Hematopoietic multipotent progenitor cell treated with erythropoietin and hydrocortisone succinate and interleukin-3 and kit ligand, for 4 days (in vitro differentiated cells): ENCODE data around the gene SPATA20.
A peak's percentile ranks its signal among the peaks of the same experiment; 100 is the strongest.

Source experiments
- DNase-seq: peaks from one replicate; pipeline ENCODE4 v3.0.0-alpha.2; 2015

The SPATA20 gene

DNA sequence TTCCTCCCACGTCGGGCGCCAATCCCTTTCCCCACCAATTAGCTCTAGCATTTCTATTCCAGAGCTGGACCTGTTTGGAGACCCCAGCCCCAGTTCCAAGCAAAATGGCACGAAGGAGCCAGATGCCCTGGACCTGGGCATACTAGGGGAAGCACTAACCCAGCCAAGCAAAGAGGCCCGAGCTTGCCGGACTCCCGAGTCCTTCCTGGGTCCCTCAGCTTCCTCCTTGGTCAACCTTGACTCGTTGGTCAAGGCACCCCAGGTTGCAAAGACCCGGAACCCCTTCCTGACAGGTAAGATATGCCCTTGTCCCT, 5.6 kb upstream of the SPATA20 start:
- DNase-seq: no peak

- peak; percentile 88 for DNase-seq
Observed at GRCh38 chr17:50541716-50542688, 5.0 kb upstream of the SPATA20 start.

GRCh38 chr17:50542795-50543774, 3.9 kb upstream of the SPATA20 start:
- DNase-seq: no peak

- DNase-seq: no peak
Observed at GRCh38 chr17:50544516-50544915, 2.5 kb upstream of the SPATA20 start.

DNA sequence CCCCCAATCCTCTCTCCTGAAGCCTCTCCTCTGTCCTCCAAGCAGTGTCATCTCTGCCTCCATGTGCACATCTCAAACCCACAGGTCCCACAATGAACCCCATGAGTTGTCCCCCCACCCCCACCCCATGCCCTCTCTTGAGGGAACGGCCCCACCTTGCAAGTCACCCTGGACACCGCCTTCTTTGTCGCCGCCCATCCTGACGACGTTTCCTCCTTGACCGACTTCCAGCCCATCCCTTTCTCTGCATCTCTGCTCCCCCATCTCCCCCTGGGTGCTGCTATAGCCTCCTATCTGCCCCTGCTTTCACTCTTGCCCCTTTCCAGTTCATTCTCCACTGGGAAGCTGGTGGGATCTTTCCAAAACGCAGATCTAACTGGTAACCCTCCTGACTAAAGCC, 1.7 kb upstream of the SPATA20 start:
- no peak for DNase-seq

GRCh38 chr17:50546701-50547034, 306 bp upstream of the SPATA20 start:
- no peak for DNase-seq

GRCh38 chr17:50547736-50548083, 736 bp downstream of the SPATA20 start:
- peak; percentile 54 for DNase-seq

GRCh38 chr17:50548831-50549230, 1.9 kb downstream of the SPATA20 start:
- no peak for DNase-seq

DNA sequence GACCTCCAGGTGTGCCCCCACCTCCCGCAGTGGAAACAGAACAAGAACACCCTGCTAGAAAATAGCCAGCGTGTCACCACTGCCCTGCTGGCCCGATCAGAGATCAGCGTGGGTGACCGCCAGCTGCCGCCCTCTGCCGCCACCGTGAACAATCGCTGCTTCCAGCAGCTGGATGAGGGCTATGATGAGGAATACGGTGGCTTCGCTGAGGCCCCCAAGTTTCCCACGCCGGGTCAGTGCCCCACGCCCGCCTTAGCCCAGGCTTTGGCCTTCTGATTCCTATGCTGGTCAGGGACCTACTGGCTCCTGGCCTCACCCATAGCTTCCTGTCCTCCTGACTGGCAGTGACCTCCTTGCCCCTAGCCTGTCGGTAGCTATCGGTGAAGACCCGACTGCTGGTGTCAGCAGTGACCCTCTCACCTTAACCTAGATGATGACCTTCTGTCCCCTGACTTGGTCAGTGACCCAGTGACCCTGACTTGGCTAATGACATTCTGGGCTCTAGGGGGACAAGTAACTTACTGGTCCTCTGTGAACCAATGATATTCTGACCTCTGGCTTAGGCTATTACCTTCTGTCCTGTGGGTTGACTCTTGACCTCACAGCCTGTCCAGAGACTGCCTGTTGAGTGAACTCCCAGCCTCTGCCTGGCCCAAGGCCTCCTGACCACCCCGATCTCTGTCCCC, 2.4 kb downstream of the SPATA20 start:
- DNase-seq: no peak

DNA sequence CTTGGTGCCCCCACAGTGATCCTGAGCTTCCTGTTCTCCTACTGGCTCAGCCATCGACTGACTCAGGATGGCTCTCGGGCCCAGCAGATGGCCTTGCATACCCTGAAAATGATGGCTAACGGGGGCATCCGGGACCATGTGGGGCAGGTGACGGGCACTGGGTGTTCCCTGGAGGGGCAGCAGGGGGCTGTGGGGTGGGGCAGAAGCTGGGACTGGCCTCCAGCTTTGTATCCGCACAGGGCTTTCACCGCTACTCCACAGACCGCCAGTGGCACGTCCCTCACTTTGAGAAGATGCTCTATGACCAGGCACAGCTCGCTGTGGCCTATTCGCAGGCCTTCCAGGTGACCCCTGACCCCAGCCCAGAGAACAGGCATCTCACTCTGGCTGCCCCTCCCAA, 3.0 kb downstream of the SPATA20 start:
- no peak for DNase-seq

DNA sequence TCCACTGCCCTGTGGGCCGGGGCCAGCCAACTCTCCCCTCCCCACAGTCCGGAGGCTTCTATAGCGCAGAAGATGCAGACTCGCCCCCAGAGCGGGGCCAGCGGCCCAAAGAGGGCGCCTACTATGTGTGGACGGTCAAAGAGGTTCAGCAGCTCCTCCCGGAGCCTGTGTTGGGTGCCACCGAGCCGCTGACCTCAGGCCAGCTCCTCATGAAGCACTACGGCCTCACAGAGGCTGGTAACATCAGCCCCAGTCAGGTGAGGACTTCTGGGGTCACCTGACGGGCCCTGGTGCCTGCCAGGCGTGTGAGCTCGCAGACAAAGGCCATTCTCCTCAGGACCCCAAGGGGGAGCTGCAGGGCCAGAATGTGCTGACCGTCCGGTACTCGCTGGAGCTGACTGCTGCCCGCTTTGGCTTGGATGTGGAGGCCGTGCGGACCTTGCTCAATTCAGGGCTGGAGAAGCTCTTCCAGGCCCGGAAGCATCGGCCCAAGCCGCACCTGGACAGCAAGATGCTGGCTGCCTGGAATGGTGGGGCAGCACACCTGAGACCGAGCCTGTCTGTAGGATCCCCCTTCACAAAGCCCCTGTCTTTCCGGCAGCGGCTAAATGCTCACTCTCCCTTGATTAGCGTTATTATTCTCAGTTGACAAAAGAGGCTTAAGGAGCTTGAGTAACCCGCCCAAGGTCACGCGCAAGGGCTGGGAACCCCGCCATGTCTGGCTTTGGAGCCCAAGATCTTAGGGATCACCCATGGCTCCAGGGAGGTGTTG, 3.9 kb downstream of the SPATA20 start:
- peak; percentile 78 for DNase-seq

DNA sequence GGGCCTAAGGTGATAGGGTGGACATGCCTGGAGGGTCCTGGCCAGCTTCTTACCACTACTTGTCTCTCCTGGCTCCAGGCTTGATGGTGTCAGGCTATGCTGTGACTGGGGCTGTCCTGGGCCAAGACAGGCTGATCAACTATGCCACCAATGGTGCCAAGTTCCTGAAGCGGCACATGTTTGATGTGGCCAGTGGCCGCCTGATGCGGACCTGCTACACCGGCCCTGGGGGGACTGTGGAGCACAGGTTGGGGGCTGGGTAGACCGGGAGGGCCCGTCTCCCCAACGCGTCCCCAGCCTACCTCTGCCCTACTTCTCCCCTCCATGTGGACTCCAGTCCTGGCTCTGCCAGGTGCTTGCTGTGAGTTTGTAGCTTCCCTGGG, 4.5 kb downstream of the SPATA20 start:
- DNase-seq: no peak

DNA sequence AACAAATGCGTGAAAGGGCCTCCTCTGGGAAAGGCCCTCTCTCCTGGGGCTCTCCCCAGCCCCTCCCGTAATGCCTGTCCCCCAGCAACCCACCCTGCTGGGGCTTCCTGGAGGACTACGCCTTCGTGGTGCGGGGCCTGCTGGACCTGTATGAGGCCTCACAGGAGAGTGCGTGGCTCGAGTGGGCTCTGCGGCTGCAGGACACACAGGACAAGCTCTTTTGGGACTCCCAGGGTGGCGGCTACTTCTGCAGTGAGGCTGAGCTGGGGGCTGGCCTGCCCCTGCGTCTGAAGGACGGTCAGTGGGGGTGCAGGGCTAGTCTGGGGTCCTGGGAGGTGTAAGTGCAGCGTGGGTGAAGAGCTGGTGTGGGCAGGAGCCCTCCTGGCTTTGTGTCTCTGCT, 4.9 kb downstream of the SPATA20 start:
- no peak for DNase-seq

- DNase-seq: no peak
Observed at GRCh38 chr17:50554201-50554600, 7.2 kb downstream of the SPATA20 start.

DNA sequence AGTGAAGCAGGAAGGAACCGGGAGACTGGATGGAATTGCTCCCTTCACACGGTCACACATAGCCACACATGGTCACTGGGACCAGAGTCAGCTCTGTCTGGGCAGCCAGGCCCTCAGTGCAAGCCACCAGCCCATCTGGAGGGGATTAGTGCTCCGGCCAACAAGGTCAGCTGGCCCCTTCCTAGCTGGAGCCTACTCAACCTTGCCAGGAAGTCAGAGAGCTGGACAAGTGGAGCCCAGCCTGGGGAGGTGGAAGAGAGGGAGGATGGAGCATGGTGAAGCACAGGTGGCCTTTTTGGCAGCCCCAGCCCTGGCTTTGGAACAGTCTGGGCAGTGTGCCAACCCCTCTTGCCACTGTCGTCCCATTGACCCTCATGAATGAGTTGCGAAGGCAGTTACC, 9.8 kb downstream of the SPATA20 start:
- DNase-seq: no peak

DNA sequence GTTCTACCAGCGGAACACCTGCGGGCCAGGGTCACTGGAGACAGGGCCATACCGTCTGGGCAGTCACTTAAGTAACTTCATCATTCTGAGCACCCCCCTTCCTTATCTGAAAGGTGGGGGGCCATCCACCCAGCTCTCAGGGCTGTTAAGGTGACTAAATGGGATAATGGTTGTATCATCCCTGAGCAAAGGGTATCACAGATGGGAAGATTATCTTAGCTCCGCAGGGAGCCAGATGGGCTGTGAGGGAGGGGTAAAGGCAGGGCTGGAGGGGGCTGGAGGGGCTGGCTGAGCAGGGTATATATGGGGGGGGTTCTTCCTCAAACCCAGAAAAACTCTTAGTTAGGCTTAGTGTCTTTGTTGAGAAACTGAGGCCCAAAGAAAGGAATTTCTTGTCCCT, 10.7 kb downstream of the SPATA20 start:
- DNase-seq: no peak

- DNase-seq: no peak
Observed at GRCh38 chr17:50558091-50558490, 11.1 kb downstream of the SPATA20 start.

DNA sequence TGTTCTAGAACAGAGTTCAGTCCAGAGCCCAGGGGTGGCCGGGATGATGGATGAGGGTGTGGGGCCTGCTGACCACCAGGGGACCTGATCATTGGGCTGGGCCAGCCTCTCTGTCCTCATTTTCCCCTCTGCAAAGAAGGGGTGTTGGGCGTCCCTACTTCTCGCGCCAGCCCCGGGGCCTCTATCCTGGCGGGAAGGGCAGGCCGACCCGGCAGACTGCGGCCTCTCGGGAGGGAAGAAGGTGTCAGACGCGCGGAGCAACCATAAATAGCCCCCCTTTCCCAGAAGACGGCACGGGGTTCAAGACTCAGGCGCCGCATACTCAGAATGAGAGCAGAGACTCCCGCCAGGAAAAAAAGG, 11.6 kb downstream of the SPATA20 start:
- DNase-seq: no peak

- peak; percentile 37 for DNase-seq
Observed at GRCh38 chr17:50558941-50559614, 12.1 kb downstream of the SPATA20 start.

GRCh38 chr17:50559674-50560184, 12.8 kb downstream of the SPATA20 start:
- peak; percentile 68 for DNase-seq

DNA sequence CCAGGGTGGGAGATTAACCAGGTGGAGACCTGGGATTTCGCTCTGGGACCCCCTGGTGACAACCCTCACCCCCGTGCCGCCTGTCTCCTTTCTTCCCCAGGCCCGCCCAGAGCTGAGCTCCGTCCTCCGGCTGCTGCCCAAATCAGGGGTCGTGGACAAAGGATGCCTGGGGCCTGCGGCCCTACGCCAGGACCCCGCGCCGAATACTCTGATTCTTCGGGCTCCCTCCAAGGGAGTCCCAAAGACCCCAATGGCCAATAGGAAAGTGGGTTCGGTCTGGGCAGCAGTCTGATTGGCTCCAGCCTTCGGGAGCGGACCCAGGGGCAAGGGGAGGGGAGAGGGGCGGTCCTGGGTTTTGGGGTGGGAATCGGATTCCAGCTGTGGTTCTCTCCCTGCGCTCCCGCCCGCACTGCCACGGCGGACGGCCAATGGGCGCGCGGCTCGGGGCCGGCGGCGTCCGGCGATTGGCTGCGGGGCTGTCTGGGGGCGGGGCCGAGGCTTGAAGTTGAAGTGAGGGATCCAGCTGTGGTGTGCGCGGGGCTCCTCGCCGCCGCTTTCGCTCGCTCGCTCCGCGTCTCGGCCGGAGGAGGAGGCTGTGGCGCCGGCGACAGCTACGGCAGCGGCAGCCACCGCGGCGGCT, 13.3 kb downstream of the SPATA20 start, which contains the start of gene CACNA1G:
TSS of gene CACNA1G (plus strand) at position 531 of the 640 bp plus-strand sequence. CDS start 745 bp downstream, outside the sequence.
- DNase-seq: peak; percentile 94
